Effector CD4-positive, alpha-beta T cell (primary cell): ENCODE data around the gene DCTD.

Source experiments
- DNase-seq: peaks from one replicate; pipeline ENCODE4 v3.0.0-alpha.2; 2020

Gene DCTD

GRCh38 chr4:182866746-182867145 lies 50.4 kb downstream of the DCTD start:
- DNase-seq = no peak

- DNase-seq = no peak
Measured at GRCh38 chr4:182863501-182863900, 53.7 kb downstream of the DCTD start.

GRCh38 chr4:182862921-182863320 lies 54.3 kb downstream of the DCTD start:
- no peak for DNase-seq

- no peak for DNase-seq
Measured at GRCh38 chr4:182862141-182862875, 54.9 kb downstream of the DCTD start.

- DNase-seq = no peak
Measured at GRCh38 chr4:182861346-182861745, 55.8 kb downstream of the DCTD start.

- DNase-seq = no peak
Measured at GRCh38 chr4:182859730-182860129, 57.5 kb downstream of the DCTD start.

- no peak for DNase-seq
Measured at GRCh38 chr4:182858711-182859110, 58.5 kb downstream of the DCTD start.

GRCh38 chr4:182856862-182857261 lies 60.3 kb downstream of the DCTD start:
- no peak for DNase-seq

- DNase-seq = no peak
Measured at GRCh38 chr4:182855877-182856276, 61.3 kb downstream of the DCTD start.

GRCh38 chr4:182855312-182855711 lies 61.9 kb downstream of the DCTD start:
- DNase-seq = no peak

- DNase-seq = no peak
Measured at GRCh38 chr4:182854466-182854865, 62.7 kb downstream of the DCTD start.

- no peak for DNase-seq
Measured at GRCh38 chr4:182853731-182854330, 63.4 kb downstream of the DCTD start.

- DNase-seq = no peak
Measured at GRCh38 chr4:182848685-182849084, 68.5 kb downstream of the DCTD start.

GRCh38 chr4:182847576-182848450 lies 69.4 kb downstream of the DCTD start:
- DNase-seq = no peak

- no peak for DNase-seq
Measured at GRCh38 chr4:182846036-182846435, 71.2 kb downstream of the DCTD start.

GRCh38 chr4:182845618-182846017 lies 71.6 kb downstream of the DCTD start:
- DNase-seq = no peak

GRCh38 chr4:182843808-182844325 lies 73.3 kb downstream of the DCTD start:
- no peak for DNase-seq

GRCh38 chr4:182842759-182843390 lies 74.3 kb downstream of the DCTD start:
- DNase-seq = no peak

GRCh38 chr4:182842104-182842600 lies 75.0 kb downstream of the DCTD start:
- DNase-seq = no peak

- no peak for DNase-seq
Measured at GRCh38 chr4:182840108-182840507, 77.1 kb downstream of the DCTD start.
